HUES64 (cell line): ENCODE results near the gene TNFRSF1A. TPM values are rescaled to one million over a fixed set of nuclear protein-coding genes. Genes with fewer than 3 reads are reported as not detected.

Source experiments
- H3K27ac ChIP-seq: 2 replicates; pipeline ENCODE4 v1.7.0; 2013; ENCODE audit warnings: low read depth, low read length, inconsistent platforms
- H3K27me3 ChIP-seq: 2 replicates; pipeline ENCODE4 v1.6.1; 2013; ENCODE audit warnings: mild to moderate bottlenecking, low read length; ENCODE audit not compliant: insufficient read depth
- H3K36me3 ChIP-seq: 2 replicates; pipeline ENCODE4 v1.6.1; 2013; ENCODE audit warnings: mild to moderate bottlenecking, low read length; ENCODE audit not compliant: insufficient read depth
- H3K4me1 ChIP-seq: 2 replicates; pipeline ENCODE4 v1.6.1; 2013; ENCODE audit warnings: mild to moderate bottlenecking, low read length, moderate library complexity; ENCODE audit not compliant: insufficient read depth
- H3K4me3 ChIP-seq: 2 replicates; pipeline ENCODE4 v1.5.1; 2013; ENCODE audit warnings: mild to moderate bottlenecking, low read length, moderate library complexity
- H3K9ac ChIP-seq: 2 replicates; pipeline ENCODE4 v1.6.1; 2013; ENCODE audit warnings: mild to moderate bottlenecking, low read depth, low read length
- H3K9me3 ChIP-seq: 2 replicates; pipeline ENCODE4 v1.6.1; 2013; ENCODE audit warnings: low read depth, low read length; ENCODE audit not compliant: insufficient read depth
- WGBS: fragments of 150-250, 120-280 bp; methylation state at CpG from one replicate; pipeline ENCODE4 v1.1.7; 2013; ENCODE audit warnings: missing lambda C conversion rate; 5-methylcytosine and 5-hydroxymethylcytosine counted together
- polyA plus RNA-seq, 2 experiments: library from polyadenylated mRNA; stranded (reverse); fragments of 50-300 nt; gene quantifications; one replicate each; pipeline ENCODE4 v1.2.3, GENCODE V29; 2013

The TNFRSF1A gene
- 39.4 TPM for polyA plus RNA-seq (2013, experiment 1 of 2)
- polyA plus RNA-seq (2013, experiment 2 of 2), result 37.2 TPM

GRCh38 chr12:6341417-6342139, at the start of gene TNFRSF1A:
Gene TNFRSF1A, minus strand, starts transcription at chr12:6342076. Its CDS starts 262 bp downstream, at chr12:6341814.
- H3K9me3 ChIP-seq, result no peaks in the 10 kb centered on the region
- H3K9ac ChIP-seq, result peak within 1 kb of the TSS; percentile 82
- H3K4me3 ChIP-seq, result peak within 1 kb of the TSS; percentile 86
- H3K36me3 ChIP-seq, result no peaks in the 10 kb centered on the region
- under 1% methylated on average over 21 of the region's 21 CpGs for WGBS
- H3K27ac ChIP-seq, result peak within 1 kb of the TSS; percentile 74
- no peaks in the 10 kb centered on the region for H3K27me3 ChIP-seq
- H3K4me1 ChIP-seq, result peaks cover 46% of the 10 kb centered on the region

- no peak overlapping the region for H3K27ac ChIP-seq
- no peak overlapping the region for H3K4me3 ChIP-seq
- WGBS, result 90% methylated on average over 17 of the region's 17 CpGs
- no peaks in the 10 kb centered on the region for H3K27me3 ChIP-seq
- no peaks in the 10 kb centered on the region for H3K9me3 ChIP-seq
- no peak overlapping the region for H3K9ac ChIP-seq
- H3K4me1 ChIP-seq, result peaks cover 6% of the 10 kb centered on the region
- H3K36me3 ChIP-seq, result no peaks in the 10 kb centered on the region
Measured at GRCh38 chr12:6391013-6391412, 49.1 kb upstream of the TNFRSF1A start.

- no peak overlapping the region for H3K27ac ChIP-seq
- no peak overlapping the region for H3K4me3 ChIP-seq
- WGBS, result 88% methylated on average over 15 of the region's 15 CpGs
- no peaks in the 10 kb centered on the region for H3K36me3 ChIP-seq
- no peaks in the 10 kb centered on the region for H3K27me3 ChIP-seq
- no peaks in the 10 kb centered on the region; the same call in 1 of the 2 replicates for H3K4me1 ChIP-seq
- no peaks in the 10 kb centered on the region for H3K9me3 ChIP-seq
- no peak overlapping the region for H3K9ac ChIP-seq
Measured at GRCh38 chr12:6390084-6390799, 48.4 kb upstream of the TNFRSF1A start.

DNA sequence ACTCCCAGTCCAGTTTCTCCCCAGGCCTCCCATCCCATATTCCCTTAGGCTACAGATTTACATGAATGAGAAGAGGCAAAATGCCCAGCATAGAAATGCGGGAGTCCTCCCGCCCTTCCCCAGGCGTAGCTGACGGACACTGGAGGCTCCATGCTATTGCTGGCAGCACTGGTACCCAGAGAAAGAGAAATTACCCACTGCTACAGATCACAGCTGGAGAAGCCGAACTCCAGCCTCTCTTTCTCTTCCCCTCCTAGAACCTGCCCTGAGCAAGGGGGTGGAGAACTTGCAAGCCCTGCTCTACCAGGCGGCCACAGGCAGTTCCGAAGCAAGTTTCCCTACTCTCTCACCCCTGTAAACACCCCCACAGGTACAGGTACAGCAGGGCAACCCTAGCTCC, 45.7 kb upstream of the TNFRSF1A start:
- 61% methylated on average over 7 of the region's 7 CpGs for WGBS
- peaks cover 24% of the 10 kb centered on the region for H3K27me3 ChIP-seq
- no peaks in the 10 kb centered on the region for H3K9me3 ChIP-seq
- no peaks in the 10 kb centered on the region for H3K36me3 ChIP-seq
- no peak overlapping the region for H3K9ac ChIP-seq
- peaks cover 10% of the 10 kb centered on the region for H3K4me1 ChIP-seq
- no peak overlapping the region for H3K4me3 ChIP-seq
- no peak overlapping the region for H3K27ac ChIP-seq

DNA sequence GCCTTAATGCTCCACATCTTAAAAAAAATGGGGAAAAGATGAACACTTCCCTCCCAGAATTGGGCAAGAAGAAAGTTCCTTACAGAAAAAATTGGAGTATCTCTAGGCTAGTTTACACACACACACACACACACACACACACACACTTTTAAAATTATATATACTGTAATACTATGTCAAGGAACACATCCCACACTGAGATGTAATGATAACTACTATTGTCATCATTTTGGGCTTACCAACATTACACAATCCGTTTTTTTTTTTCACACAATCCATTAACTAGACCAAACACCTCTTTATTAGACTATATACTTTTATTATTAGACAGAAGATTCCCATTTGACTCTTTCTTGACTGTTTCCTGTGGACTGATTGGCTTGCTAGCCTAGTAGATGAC, 44.6 kb upstream of the TNFRSF1A start:
- H3K27ac ChIP-seq, result no peak overlapping the region
- H3K36me3 ChIP-seq, result no peaks in the 10 kb centered on the region
- WGBS, result 70% methylated on average over 1 of the region's 1 CpG
- H3K27me3 ChIP-seq, result peaks cover 26% of the 10 kb centered on the region
- H3K9me3 ChIP-seq, result no peaks in the 10 kb centered on the region
- no peak overlapping the region for H3K4me3 ChIP-seq
- peaks cover 17% of the 10 kb centered on the region for H3K4me1 ChIP-seq
- no peak overlapping the region for H3K9ac ChIP-seq

DNA sequence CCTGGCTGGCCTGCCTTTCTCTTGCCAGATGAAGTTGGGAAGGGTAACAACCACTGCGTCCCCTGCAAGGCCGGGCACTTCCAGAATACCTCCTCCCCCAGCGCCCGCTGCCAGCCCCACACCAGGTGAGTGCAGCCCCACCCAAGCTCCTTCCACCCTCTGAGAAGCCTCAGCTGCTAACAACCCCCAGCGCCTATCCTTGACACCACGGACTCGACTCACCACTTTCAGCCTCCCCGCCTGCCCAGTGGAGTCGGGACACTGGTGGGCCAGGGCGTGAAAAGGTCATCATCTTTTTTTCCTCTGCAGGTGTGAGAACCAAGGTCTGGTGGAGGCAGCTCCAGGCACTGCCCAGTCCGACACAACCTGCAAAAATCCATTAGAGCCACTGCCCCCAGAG, 44.2 kb upstream of the TNFRSF1A start:
- H3K9me3 ChIP-seq, result no peaks in the 10 kb centered on the region
- H3K27me3 ChIP-seq, result peaks cover 27% of the 10 kb centered on the region
- WGBS, result 86% methylated on average over 11 of the region's 11 CpGs
- no peak overlapping the region for H3K27ac ChIP-seq
- peaks cover 17% of the 10 kb centered on the region for H3K4me1 ChIP-seq
- H3K36me3 ChIP-seq, result no peaks in the 10 kb centered on the region
- no peak overlapping the region for H3K9ac ChIP-seq
- H3K4me3 ChIP-seq, result no peak overlapping the region

DNA sequence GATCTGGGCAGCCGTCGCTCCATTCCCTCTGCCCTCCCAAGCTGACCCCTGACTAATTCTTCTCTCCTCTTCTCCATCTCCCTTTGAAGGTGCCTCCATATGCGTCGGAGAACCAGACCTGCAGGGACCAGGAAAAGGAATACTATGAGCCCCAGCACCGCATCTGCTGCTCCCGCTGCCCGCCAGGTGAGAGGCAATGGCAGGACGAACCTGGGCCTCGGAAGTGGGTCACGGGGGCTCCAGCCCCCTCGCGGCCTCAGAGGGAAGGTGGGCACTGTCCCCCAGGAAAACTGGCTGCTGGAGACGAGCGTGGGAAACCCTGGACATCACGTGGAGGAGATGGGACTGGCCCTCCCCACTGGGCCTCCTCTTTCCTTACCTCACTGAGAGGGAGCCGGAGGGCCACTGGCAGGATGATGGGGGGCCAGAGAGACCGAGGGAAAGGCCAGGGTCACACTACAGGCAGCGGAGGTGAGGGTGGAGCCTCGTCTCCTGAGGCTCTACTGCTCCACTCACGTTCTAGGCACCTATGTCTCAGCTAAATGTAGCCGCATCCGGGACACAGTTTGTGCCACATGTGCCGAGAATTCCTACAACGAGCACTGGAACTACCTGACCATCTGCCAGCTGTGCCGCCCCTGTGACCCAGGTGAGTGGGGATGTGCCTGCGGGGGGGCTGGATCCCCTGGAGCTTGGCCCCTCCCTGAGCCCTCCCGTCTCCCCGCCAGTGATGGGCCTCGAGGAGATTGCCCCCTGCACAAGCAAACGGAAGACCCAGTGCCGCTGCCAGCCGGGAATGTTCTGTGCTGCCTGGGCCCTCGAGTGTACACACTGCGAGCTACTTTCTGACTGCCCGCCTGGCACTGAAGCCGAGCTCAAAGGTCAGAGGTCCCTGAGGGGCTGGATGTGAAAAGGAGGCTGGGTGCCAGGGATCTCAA, 42.9 kb upstream of the TNFRSF1A start:
- H3K9ac ChIP-seq, result no peak overlapping the region
- no peaks in the 10 kb centered on the region for H3K9me3 ChIP-seq
- H3K36me3 ChIP-seq, result no peaks in the 10 kb centered on the region

DNA sequence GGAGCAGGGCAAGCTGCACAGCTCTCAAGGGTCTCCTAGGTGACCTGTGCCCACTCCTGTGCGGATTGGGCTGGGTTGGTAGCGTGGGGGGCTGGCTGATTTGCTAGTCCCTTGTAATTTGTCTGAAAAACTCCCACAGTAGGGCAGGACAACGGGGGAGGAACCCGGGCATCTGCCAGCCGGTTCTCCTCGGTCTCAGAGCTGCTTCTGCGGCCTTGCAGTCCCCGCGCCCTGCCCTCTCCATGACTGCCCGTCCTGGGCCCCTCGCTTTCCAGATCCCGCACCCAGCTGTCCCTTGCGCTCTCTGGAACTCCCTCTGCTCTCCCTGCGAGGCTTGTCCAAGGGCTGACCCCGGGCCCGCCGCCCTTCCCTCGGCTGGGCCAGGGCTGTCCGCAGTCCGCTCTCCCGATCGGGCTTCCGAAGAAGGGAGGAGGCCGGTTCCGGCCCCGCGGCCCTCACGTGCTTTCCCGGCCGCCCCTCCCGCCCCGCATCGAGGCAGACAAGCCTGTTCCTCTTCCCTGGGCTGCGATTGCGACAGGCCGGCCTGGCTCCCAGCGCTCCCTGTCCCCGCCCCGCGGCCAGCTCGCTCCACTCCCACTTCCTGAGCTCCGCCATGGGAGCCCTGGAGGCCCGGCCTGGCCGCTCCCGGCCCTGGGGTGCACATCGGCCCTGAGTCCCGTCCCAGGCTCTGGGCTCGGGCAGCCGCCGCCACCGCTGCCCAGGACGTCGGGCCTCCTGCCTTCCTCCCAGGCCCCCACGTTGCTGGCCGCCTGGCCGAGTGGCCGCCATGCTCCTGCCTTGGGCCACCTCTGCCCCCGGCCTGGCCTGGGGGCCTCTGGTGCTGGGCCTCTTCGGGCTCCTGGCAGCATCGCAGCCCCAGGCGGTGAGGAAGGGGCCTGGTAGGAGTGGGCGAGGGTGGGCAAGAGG, 42.0 kb upstream of the TNFRSF1A start, which contains the start of gene LTBR:
TSS of gene LTBR (plus strand) at position 591 of the 927 bp plus-strand sequence. CDS start at position 788, 197 bp downstream.
- H3K27ac ChIP-seq, result no peak within 1 kb of the TSS
- H3K36me3 ChIP-seq, result no peaks in the 10 kb centered on the region
- H3K4me3 ChIP-seq, result no peak within 1 kb of the TSS; the same call in 1 of the 2 replicates
- peaks cover 29% of the 10 kb centered on the region for H3K27me3 ChIP-seq
- H3K9ac ChIP-seq, result peak within 1 kb of the TSS; percentile 57; the same call in 1 of the 2 replicates
- peaks cover 17% of the 10 kb centered on the region for H3K4me1 ChIP-seq
- H3K9me3 ChIP-seq, result no peaks in the 10 kb centered on the region
- WGBS, result 44% methylated on average over 62 of the region's 62 CpGs

More for the DNA sequence above, 42.9 kb upstream of the TNFRSF1A start:
- Histone ChIP-seq H3K4me3 (no peak overlapping the region), H3K4me1 (peaks cover 17% of the 10 kb centered on the region), H3K27me3 (peaks cover 29% of the 10 kb centered on the region), H3K27ac (no peak overlapping the region)
- 93% methylated on average over 36 of the region's 36 CpGs for WGBS

DNA sequence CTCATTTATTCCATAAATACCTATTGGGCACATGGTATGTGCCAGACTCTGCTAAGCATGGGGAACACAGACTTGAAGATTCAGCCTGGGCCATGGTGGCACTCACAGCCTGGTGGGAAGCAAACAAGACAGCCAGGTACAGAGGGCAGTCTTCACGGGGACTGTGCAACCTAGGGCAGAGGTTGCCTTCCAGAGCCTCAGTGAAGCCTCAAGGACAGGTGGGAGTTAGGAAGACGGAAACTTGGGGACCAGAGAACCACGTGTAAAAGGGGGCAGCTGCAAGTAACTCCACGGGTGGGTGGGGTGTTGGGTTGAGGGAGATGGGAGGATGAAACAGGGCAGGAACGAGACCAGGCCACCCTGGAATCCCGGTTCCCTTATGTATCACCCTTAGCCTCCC, 41.1 kb upstream of the TNFRSF1A start:
- H3K9ac ChIP-seq, result no peak overlapping the region
- H3K36me3 ChIP-seq, result no peaks in the 10 kb centered on the region
- peaks cover 17% of the 10 kb centered on the region for H3K4me1 ChIP-seq
- H3K27ac ChIP-seq, result no peak overlapping the region
- H3K27me3 ChIP-seq, result peaks cover 29% of the 10 kb centered on the region
- 89% methylated on average over 6 of the region's 6 CpGs for WGBS
- no peaks in the 10 kb centered on the region for H3K9me3 ChIP-seq
- no peak overlapping the region for H3K4me3 ChIP-seq

DNA sequence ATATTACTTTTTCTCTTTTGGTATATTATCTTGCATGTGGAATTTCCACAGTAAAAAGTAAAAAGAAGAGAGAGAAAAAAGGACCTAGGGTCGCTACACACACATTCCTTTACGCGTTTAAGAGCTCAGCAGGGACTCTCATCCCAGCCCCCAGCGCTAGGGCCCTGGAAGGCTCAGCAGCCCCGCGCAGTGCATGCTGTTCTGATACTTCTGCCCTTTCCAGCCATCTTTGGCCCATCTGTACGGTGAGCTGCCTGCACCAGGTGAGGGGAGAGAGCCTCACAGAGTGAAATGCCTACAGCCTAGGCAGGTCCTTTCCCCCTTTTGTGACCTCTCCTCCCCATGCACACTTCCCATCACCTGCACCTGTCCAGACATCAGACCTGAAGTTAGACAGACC, 40.5 kb upstream of the TNFRSF1A start:
- peaks cover 23% of the 10 kb centered on the region for H3K4me1 ChIP-seq
- no peaks in the 10 kb centered on the region for H3K36me3 ChIP-seq
- no peaks in the 10 kb centered on the region for H3K9me3 ChIP-seq
- H3K4me3 ChIP-seq, result no peak overlapping the region
- no peak overlapping the region for H3K27ac ChIP-seq
- peaks cover 29% of the 10 kb centered on the region for H3K27me3 ChIP-seq
- 18% methylated on average over 7 of the region's 7 CpGs for WGBS
- H3K9ac ChIP-seq, result no peak overlapping the region
